Panc1 (cell line): ENCODE measurements around the gene PREPL. TPM values are rescaled to one million over a fixed set of nuclear protein-coding genes. Genes with fewer than 3 reads are reported as not detected.
"Not testable (repeated sequence)": the region's sequence is repeated elsewhere in the genome, so short reads cannot be mapped to it uniquely, and the experiment has no call there.

ENCODE experiments used
- ATAC-seq: fragments of 200-7000 bp; cut with Tn5 transposase; 2 replicates; pipeline ENCODE4 v1.9.1; 2020; ENCODE audit warnings: mild to moderate bottlenecking, moderate library complexity
- BruUV-seq: library from RNA; stranded (reverse); fragments of 400-500 nt; replicated peaks from 2 replicates; lab custom pipeline; 2021; lab: Mats Ljungman, UMichigan
- CTCF ChIA-PET: fragments of 300-600 bp; sonication (Branson Sonifier 250); formaldehyde crosslinking; loops from one replicate; lab custom pipeline; 2022; ENCODE audit warnings: antibody characterized with exemption; lab: Charles Lee
- POLR2A ChIA-PET: fragments of 300-600 bp; sonication (Branson Sonifier 250); formaldehyde crosslinking; loops from one replicate; lab custom pipeline; 2022; ENCODE audit warnings: antibody characterized with exemption; lab: Charles Lee
- DNase-seq: peaks from one replicate; pipeline ENCODE4 v3.0.0-alpha.2; 2010; ENCODE audit warnings: low read depth, low spot score
- H3K27ac ChIP-seq: 2 replicates; pipeline ENCODE4 v1.5.1; 2011; ENCODE audit warnings: mild to moderate bottlenecking, low read length, inconsistent platforms
- H3K27me3 ChIP-seq: fragments of 200-500 bp; sonication (Bioruptor generic); 2 replicates; pipeline ENCODE4 v1.6.0; 2014; ENCODE audit warnings: low read length, inconsistent platforms; ENCODE audit not compliant: control insufficient read depth, insufficient read depth
- H3K36me3 ChIP-seq: fragments of 200-500 bp; sonication (Bioruptor generic); 2 replicates; pipeline ENCODE4 v1.5.1; 2014; ENCODE audit warnings: inconsistent platforms, mild to moderate bottlenecking, low read length, moderate library complexity; ENCODE audit not compliant: control insufficient read depth, insufficient read depth
- H3K4me1 ChIP-seq: 2 replicates; pipeline ENCODE4 v1.5.1; 2011; ENCODE audit warnings: inconsistent platforms, mild to moderate bottlenecking, low read length, moderate library complexity; ENCODE audit not compliant: control insufficient read depth, insufficient read depth
- H3K4me3 ChIP-seq, 2 experiments: 2 replicates each; pipeline ENCODE4 v1.5.1; 2011 to 2012; ENCODE audit warnings: low read depth in 2 of 2, low read length in 2 of 2, mild to moderate bottlenecking in 2 of 2, inconsistent platforms in 1 of 2, moderate library complexity in 1 of 2
- H3K9me3 ChIP-seq: fragments of 200-500 bp; sonication (Bioruptor generic); 2 replicates; pipeline ENCODE4 v1.5.1; 2014; ENCODE audit warnings: low read depth, mild to moderate bottlenecking, inconsistent platforms, low read length, moderate library complexity; ENCODE audit not compliant: control insufficient read depth, insufficient read depth
- CTCF ChIP-seq: fragments of 450-650 bp; IDR thresholded peaks from 2 replicates; pipeline ENCODE4 v1.5.1; 2017; ENCODE audit warnings: mild to moderate bottlenecking
- POLR2AphosphoS5 ChIP-seq: IDR thresholded peaks from 2 replicates; pipeline ENCODE4 v1.6.1; 2012; ENCODE audit warnings: mild to moderate bottlenecking, low read depth, low read length, moderate library complexity
- REST ChIP-seq, 2 experiments: IDR thresholded peaks; 2 replicates each; pipeline ENCODE4 v1.6.1; 2011 to 2012; ENCODE audit warnings: low read depth in 2 of 2, control low read depth in 1 of 2, low read length in 1 of 2, mild to moderate bottlenecking in 1 of 2, moderate library complexity in 1 of 2; ENCODE audit not compliant: insufficient read depth in 1 of 2
- SIN3A ChIP-seq: IDR thresholded peaks from 2 replicates; pipeline ENCODE4 v1.6.1; 2012; ENCODE audit warnings: low read depth, mild to moderate bottlenecking, low read length, moderate library complexity, borderline replicate concordance; ENCODE audit not compliant: insufficient read depth
- TCF7L2 ChIP-seq: IDR thresholded peaks from 2 replicates; pipeline ENCODE4 v1.6.1; 2011; ENCODE audit warnings: mild to moderate bottlenecking, low read depth, low read length, inconsistent platforms
- in situ Hi-C: cut with HindIII; loops from 2 replicates; pipeline ENCODE4 v1.10.0; 2016; ENCODE audit warnings: low sequenced_read_pairs, low pct_unique_long_range_greater_than_20kb
- intact Hi-C: fragments of 100-400 bp; cut with micrococcal nuclease; formaldehyde crosslinking; loops from one replicate; pipeline ENCODE4 v1.10.0; 2022; ENCODE audit not compliant: unreplicated experiment
- total RNA-seq: library from RNA; stranded (reverse); gene quantifications from one replicate; pipeline ENCODE4 v1.2.1, GENCODE V29; 2021; ENCODE audit not compliant: unreplicated experiment

The PREPL gene
- total RNA-seq, 1 experiment from 2014 or later, result 42.5 TPM

GRCh38 chr2:44304258-44304657 lies 57.0 kb downstream of the PREPL start:
- H3K27ac ChIP-seq, result no peak overlapping the region
- H3K9me3 ChIP-seq, result no peaks in the 10 kb centered on the region
- no TSS peak for BruUV-seq
- DNase-seq, result no peak
- ATAC-seq, result no peak
- ChIA-PET POLR2A (no interaction called here), CTCF (no interaction called here)
- in situ Hi-C loops, result no loop called here
- H3K4me3 ChIP-seq, result no peak overlapping the region
- H3K36me3 ChIP-seq, result no peaks in the 10 kb centered on the region
- TF ChIP-seq TCF7L2 (no peak), POLR2AphosphoS5 (no peak), SIN3A (no peak), REST (IDR thresholded peaks at IDR 0.05; ENCODE audit: insufficient read depth in 1 of 2, low read depth in 2 of 2, low read length in 1 of 2) (no peak), CTCF (no peak)
- no peaks in the 10 kb centered on the region for H3K4me1 ChIP-seq
- intact Hi-C loops, result no loop called here
- H3K27me3 ChIP-seq, result no peaks in the 10 kb centered on the region

- H3K27me3 ChIP-seq, H3K9me3 ChIP-seq, DNase-seq, CTCF ChIA-PET, H3K27ac ChIP-seq, in situ Hi-C loops, BruUV-seq, H3K36me3 ChIP-seq, ATAC-seq, H3K4me1 ChIP-seq, intact Hi-C loops, H3K4me3 ChIP-seq: not testable (repeated sequence)
- POLR2A ChIA-PET, result interaction anchor here (0.7 kb wide), 1 partner anchor 50 kb away, joined by 4 read pairs; no protein-coding TSS in a partner anchor
Measured at GRCh38 chr2:44303766-44304165, 57.5 kb downstream of the PREPL start.

GRCh38 chr2:44301111-44301510 lies 60.2 kb downstream of the PREPL start:
- in situ Hi-C loops, result no loop called here

More at GRCh38 chr2:44301111-44301510, 60.2 kb downstream of the PREPL start:
- Histone ChIP-seq H3K9me3 (no peaks in the 10 kb centered on the region), H3K27ac (no peak overlapping the region), H3K4me3 (no peak overlapping the region), H3K27me3 (no peaks in the 10 kb centered on the region), H3K36me3 (no peaks in the 10 kb centered on the region), H3K4me1 (no peaks in the 10 kb centered on the region)
- POLR2A ChIA-PET, result interaction anchor here (0.7 kb wide), 1 partner anchor 1224 kb away, joined by 7 read pairs; no protein-coding TSS in a partner anchor
- no peak for DNase-seq
- intact Hi-C loops, result no loop called here
- ATAC-seq, result no peak
- TF ChIP-seq CTCF (no peak), SIN3A (no peak), POLR2AphosphoS5 (no peak), TCF7L2 (no peak), REST (IDR thresholded peaks at IDR 0.05; ENCODE audit: insufficient read depth in 1 of 2, low read depth in 2 of 2, low read length in 1 of 2) (no peak)
- CTCF ChIA-PET, result no interaction called here
- BruUV-seq, result no TSS peak
